Nephron (organoid): ENCODE measurements around the gene UNC79.

Experiments
- H3K27ac Mint-ChIP-seq, 3 experiments: 2 replicates each; pipeline ENCODE4 v1.8.0; 2020; ENCODE audit warnings: mixed read lengths in 3 of 3, mild to moderate bottlenecking in 2 of 3, moderate library complexity in 1 of 3
- H3K27me3 Mint-ChIP-seq: 2 replicates; pipeline ENCODE4 v1.8.0; 2021; ENCODE audit warnings: low read depth, mild to moderate bottlenecking, moderate library complexity, mixed read lengths
- H3K36me3 Mint-ChIP-seq: 2 replicates; pipeline ENCODE4 v1.8.0; 2020; ENCODE audit warnings: low read depth, mixed read lengths
- H3K4me1 Mint-ChIP-seq: 2 replicates; pipeline ENCODE4 v1.8.0; 2020; ENCODE audit warnings: mixed read lengths
- H3K4me3 Mint-ChIP-seq, 3 experiments: 2 replicates each; pipeline ENCODE4 v1.8.0; 2020; ENCODE audit warnings: mild to moderate bottlenecking in 3 of 3, mixed read lengths in 3 of 3, moderate library complexity in 2 of 3
- H3K9me3 Mint-ChIP-seq: 2 replicates; pipeline ENCODE4 v1.8.0; 2020; ENCODE audit warnings: mixed read lengths
- CTCF ChIP-seq, 3 experiments: fragments of 200-600 bp; sonication (generic); IDR thresholded peaks; one replicate each; pipeline ENCODE4 v1.5.0; 2021; ENCODE audit warnings: antibody characterized with exemption in 3 of 3; ENCODE audit not compliant: unreplicated experiment in 3 of 3

The UNC79 gene

DNA sequence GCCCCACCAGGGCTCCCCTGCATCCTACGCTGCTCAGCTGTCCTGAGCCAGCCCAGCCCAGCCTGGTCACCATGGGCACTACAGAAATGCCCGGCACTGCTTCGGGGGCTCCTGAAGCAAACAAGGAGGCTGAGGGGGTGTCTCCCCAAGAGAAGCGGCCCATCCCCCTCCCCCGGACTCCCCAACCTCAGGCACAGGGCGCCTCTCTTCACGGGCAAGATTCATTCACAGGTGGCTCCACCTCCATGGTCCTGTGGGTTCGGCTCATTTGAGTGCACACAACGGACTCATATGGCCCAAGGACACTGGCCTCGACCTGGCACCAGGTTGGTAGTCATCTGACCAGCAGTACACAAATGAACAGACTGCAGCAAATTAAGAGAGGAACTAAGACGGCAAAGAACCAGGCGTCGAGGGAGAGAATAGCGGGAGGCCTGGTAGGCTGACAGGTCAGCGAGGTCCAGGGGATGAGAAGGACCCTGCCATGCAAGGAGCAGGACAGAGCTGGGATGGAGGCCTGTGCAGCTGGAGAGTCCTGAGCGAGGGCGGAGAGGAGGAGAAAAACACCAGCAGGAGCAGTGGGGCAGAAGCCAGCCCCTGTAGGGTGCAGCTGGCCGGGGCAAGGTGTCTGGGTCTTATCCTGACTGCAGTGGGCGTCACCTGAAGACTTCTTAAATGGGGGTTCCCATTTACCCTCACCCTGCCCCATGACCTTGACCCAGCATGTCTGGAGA, 297.3 kb downstream of the UNC79 start:
- H3K36me3 Mint-ChIP-seq, result no peaks in the 10 kb centered on the region
- no peaks in the 10 kb centered on the region for H3K9me3 Mint-ChIP-seq
- H3K4me3 Mint-ChIP-seq, result no peak overlapping the region
- peaks cover 8% of the 10 kb centered on the region for H3K4me1 Mint-ChIP-seq
- H3K27me3 Mint-ChIP-seq, result peaks cover 26% of the 10 kb centered on the region
- TF ChIP-seq CTCF (IDR thresholded peaks at IDR 0.05; ENCODE audit: unreplicated experiment in 3 of 3), result no peak
- no peak overlapping the region for H3K27ac Mint-ChIP-seq

DNA sequence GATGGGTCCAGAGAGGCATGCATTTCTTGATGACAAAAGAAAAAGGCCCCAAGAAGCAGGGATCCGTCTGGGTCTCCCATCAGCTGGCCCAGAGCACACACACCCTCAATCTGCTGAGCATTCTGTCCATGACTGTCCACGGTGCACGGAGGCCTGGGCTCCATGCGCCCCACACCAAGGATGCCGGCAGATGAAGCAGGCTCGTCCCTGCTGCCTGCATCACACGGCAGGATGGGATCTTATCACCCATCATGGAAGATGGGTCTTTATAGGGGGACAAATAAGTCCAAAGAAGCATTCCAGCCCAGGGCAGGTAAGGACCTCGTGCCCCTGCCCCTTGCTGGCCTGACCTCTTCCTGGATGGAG, 297.9 kb downstream of the UNC79 start:
- Mint-ChIP-seq H3K36me3 (no peaks in the 10 kb centered on the region), H3K9me3 (no peaks in the 10 kb centered on the region), H3K4me3 (no peak overlapping the region), H3K27ac (no peak overlapping the region), H3K27me3 (peaks cover 29% of the 10 kb centered on the region), H3K4me1 (peaks cover 13% of the 10 kb centered on the region)
- TF ChIP-seq CTCF (IDR thresholded peaks at IDR 0.05; ENCODE audit: unreplicated experiment in 3 of 3), result no peak

- no peak overlapping the region for H3K27ac Mint-ChIP-seq
- peaks cover 35% of the 10 kb centered on the region for H3K27me3 Mint-ChIP-seq
- no peak overlapping the region for H3K4me3 Mint-ChIP-seq
These were observed 299.3 kb downstream of the UNC79 start for GRCh38 chr14:93729993-93730392.

DNA sequence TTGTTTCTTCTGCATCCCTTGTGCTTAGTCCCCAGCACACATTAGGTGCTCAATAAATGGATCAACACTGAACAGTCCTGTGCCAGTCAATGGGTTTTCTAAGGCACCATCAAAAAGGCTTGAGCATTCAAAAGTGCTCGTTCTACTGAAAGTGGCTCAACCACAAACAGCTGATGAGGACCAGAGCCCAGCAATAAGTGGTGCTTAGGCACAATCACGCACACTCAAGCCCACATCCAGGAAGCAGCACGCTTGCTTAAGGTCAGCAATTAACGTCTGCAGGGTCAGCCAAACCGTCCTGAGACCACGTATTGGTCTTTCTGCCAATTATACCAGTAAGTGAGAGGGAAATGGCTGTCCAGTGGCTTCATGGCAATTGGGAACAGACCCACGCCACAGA, 301.0 kb downstream of the UNC79 start:
- no peaks in the 10 kb centered on the region for H3K9me3 Mint-ChIP-seq
- H3K4me1 Mint-ChIP-seq, result peaks cover 29% of the 10 kb centered on the region
- no peak overlapping the region for H3K4me3 Mint-ChIP-seq
- no peak for TF ChIP-seq CTCF (IDR thresholded peaks at IDR 0.05; ENCODE audit: unreplicated experiment in 3 of 3)
- no peaks in the 10 kb centered on the region for H3K36me3 Mint-ChIP-seq
- no peak overlapping the region for H3K27ac Mint-ChIP-seq
- peaks cover 39% of the 10 kb centered on the region for H3K27me3 Mint-ChIP-seq

More at GRCh38 chr14:93729993-93730392, 299.3 kb downstream of the UNC79 start:
- H3K4me1 Mint-ChIP-seq, result peaks cover 20% of the 10 kb centered on the region
- H3K36me3 Mint-ChIP-seq, result no peaks in the 10 kb centered on the region
- H3K9me3 Mint-ChIP-seq, result no peaks in the 10 kb centered on the region
- TF ChIP-seq CTCF (IDR thresholded peaks at IDR 0.05; ENCODE audit: unreplicated experiment in 3 of 3), result no peak

DNA sequence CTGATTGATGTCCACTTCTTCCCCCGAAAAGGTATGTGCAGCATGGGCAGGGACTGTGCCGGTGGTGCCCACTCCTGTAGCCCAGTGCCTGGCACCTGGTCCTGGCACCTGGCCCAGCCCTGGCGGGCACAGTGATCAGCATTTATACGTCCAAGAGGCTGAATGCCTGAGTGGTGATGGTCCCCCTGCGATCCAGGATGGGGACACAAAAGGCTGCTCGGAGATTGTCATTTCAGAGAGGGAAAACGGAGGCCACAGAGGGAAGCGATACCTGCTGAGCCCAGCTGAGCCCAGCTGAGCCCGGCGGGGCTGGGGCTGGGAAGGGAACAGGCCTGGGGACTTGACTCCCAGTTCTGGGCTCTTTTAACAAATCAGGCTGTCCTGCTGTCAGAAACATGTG, 301.8 kb downstream of the UNC79 start:
- peaks cover 39% of the 10 kb centered on the region for H3K27me3 Mint-ChIP-seq
- H3K27ac Mint-ChIP-seq, result no peak overlapping the region
- no peaks in the 10 kb centered on the region for H3K36me3 Mint-ChIP-seq
- H3K9me3 Mint-ChIP-seq, result no peaks in the 10 kb centered on the region
- no peak for TF ChIP-seq CTCF (IDR thresholded peaks at IDR 0.05; ENCODE audit: unreplicated experiment in 3 of 3)
- H3K4me1 Mint-ChIP-seq, result peaks cover 35% of the 10 kb centered on the region
- H3K4me3 Mint-ChIP-seq, result no peak overlapping the region

- no peak for TF ChIP-seq CTCF (IDR thresholded peaks at IDR 0.05; ENCODE audit: unreplicated experiment in 3 of 3)
- Mint-ChIP-seq H3K4me3 (no peak overlapping the region), H3K27ac (peak overlapping the region; percentile 27 to 37 (median 32)), H3K36me3 (no peaks in the 10 kb centered on the region), H3K27me3 (peaks cover 45% of the 10 kb centered on the region), H3K4me1 (peaks cover 42% of the 10 kb centered on the region), H3K9me3 (no peaks in the 10 kb centered on the region)
These were observed 302.5 kb downstream of the UNC79 start for GRCh38 chr14:93733231-93733630.
